Measurements from ENCODE around the gene ERCC1.

The ERCC1 gene

DNA sequence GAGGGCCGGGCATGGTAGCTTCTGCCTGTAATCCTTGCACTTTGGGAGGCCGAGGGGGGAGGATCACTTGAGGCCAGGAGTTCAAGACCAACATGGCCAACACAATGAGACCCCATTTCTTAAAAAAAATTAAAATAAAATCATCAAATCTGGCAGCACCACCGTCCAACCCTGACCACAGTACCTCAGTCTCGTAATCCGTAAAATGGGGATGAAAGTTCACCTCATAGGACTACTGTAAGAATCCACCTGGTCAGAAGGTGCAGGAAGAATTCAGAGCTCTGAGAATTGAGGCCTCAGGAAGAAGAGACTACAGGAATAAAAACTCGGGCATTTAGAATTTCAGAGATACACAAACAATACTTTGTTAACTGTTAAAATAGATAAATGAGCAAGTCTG lies 21.9 kb downstream of the ERCC1 start:
- DNase-seq (ENCODE audit: low spot score) (no peak), ATAC-seq (ENCODE audit: low read depth) (no peak)
- Histone ChIP-seq H3K27me3 (ENCODE audit: insufficient read depth, poor library complexity, severe bottlenecking) (no peaks in the 10 kb centered on the region), H3K4me3 (ENCODE audit: severe bottlenecking) (peak overlapping the region; percentile 92), H3K27ac (ENCODE audit: poor library complexity, severe bottlenecking) (peak overlapping the region; percentile 98), H3K9me3 (ENCODE audit: severe bottlenecking) (no peaks in the 10 kb centered on the region), H3K36me3 (ENCODE audit: low read depth) (peaks cover 46% of the 10 kb centered on the region), H3K4me1 (ENCODE audit: insufficient read depth, poor library complexity, severe bottlenecking) (peaks cover 22% of the 10 kb centered on the region)
- TF ChIP-seq, protein P1, sequence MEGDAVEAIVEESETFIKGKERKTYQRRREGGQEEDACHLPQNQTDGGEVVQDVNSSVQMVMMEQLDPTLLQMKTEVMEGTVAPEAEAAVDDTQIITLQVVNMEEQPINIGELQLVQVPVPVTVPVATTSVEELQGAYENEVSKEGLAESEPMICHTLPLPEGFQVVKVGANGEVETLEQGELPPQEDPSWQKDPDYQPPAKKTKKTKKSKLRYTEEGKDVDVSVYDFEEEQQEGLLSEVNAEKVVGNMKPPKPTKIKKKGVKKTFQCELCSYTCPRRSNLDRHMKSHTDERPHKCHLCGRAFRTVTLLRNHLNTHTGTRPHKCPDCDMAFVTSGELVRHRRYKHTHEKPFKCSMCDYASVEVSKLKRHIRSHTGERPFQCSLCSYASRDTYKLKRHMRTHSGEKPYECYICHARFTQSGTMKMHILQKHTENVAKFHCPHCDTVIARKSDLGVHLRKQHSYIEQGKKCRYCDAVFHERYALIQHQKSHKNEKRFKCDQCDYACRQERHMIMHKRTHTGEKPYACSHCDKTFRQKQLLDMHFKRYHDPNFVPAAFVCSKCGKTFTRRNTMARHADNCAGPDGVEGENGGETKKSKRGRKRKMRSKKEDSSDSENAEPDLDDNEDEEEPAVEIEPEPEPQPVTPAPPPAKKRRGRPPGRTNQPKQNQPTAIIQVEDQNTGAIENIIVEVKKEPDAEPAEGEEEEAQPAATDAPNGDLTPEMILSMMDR (IDR thresholded peaks at IDR 0.05; ENCODE audit: poor library complexity, severe bottlenecking), result no peak

DNA sequence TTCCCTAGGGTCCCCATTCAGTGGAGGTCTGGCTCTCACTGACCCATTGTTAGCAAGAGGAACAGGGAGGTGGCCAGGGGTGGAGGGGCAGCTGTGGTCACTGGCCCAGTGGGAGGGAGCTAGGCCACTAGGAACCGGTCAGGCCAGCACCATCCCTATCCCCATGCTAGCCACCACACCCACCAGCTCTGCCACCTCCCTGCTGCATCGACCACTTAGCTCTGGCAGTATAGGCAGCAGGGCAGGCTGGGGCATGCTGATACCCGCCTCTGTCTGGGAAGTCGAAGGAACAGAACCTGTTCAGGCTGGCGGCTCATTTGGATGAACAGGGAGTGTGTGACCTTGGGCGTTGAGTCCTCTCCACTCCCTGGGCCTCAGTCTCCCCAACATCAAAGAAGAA lies 23.5 kb downstream of the ERCC1 start:
- DNase-seq (ENCODE audit: low spot score), result peak; percentile 96
- TF ChIP-seq, protein P1 (IDR thresholded peaks at IDR 0.05; ENCODE audit: poor library complexity, severe bottlenecking), result no peak
- ATAC-seq (ENCODE audit: low read depth), result peak; percentile 33
- Histone ChIP-seq H3K36me3 (ENCODE audit: low read depth) (peaks cover 55% of the 10 kb centered on the region), H3K27me3 (ENCODE audit: insufficient read depth, poor library complexity, severe bottlenecking) (no peaks in the 10 kb centered on the region), H3K4me3 (ENCODE audit: severe bottlenecking) (no peak overlapping the region), H3K9me3 (ENCODE audit: severe bottlenecking) (no peaks in the 10 kb centered on the region), H3K4me1 (ENCODE audit: insufficient read depth, poor library complexity, severe bottlenecking) (peaks cover 22% of the 10 kb centered on the region), H3K27ac (ENCODE audit: poor library complexity, severe bottlenecking) (peak overlapping the region; percentile 98)

DNA sequence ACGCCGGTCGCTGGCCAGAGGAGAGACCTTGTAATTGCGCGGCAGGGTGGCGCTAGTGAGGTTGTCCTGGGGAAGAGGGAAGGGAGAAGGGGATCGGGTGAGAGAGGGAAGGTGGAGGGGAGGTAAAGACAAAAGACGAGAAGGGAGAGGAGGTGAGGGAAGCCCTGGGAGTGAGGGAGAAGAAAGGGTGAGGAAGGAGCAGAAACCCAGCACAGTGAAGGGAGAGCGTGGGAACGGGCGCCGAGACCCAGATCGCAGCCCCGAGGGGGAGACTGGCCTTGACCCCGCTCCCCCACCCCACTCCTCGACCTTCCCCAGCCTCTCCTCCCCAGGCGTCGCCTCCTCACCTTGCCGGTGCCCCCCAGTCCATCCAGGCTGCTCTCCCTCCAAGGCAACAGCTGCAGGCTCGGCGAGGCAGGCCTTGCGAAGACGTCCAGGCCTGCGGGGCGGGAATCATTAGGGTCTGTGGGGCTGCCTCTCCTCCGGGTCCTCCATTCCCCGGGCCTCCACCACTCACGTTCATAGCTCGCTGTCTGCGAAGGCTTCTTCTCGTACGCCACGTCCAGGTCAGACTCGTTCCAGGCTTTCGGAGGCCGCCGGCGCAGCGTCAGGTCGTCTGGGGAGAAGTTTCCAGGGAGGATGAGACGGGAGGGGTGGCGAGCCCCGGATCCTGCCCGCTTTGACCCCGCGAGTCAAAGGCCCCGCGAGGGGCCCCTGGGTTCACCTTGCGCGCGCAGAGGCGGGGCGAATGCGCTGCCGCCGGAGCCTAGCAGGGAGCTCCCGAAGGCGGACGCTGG lies 27.7 kb downstream of the ERCC1 start:
- no peaks in the 10 kb centered on the region for H3K27me3 ChIP-seq (ENCODE audit: insufficient read depth, poor library complexity, severe bottlenecking)
- H3K4me3 ChIP-seq (ENCODE audit: severe bottlenecking), result no peak overlapping the region
- ATAC-seq (ENCODE audit: low read depth), result no peak
- no peaks in the 10 kb centered on the region for H3K9me3 ChIP-seq (ENCODE audit: severe bottlenecking)
- TF ChIP-seq, protein P1 (IDR thresholded peaks at IDR 0.05; ENCODE audit: poor library complexity, severe bottlenecking), result no peak
- H3K4me1 ChIP-seq (ENCODE audit: insufficient read depth, poor library complexity, severe bottlenecking), result peaks cover 7% of the 10 kb centered on the region
- H3K27ac ChIP-seq (ENCODE audit: poor library complexity, severe bottlenecking), result no peak overlapping the region
- DNase-seq (ENCODE audit: low spot score), result no peak
- H3K36me3 ChIP-seq (ENCODE audit: low read depth), result peaks cover 78% of the 10 kb centered on the region

DNA sequence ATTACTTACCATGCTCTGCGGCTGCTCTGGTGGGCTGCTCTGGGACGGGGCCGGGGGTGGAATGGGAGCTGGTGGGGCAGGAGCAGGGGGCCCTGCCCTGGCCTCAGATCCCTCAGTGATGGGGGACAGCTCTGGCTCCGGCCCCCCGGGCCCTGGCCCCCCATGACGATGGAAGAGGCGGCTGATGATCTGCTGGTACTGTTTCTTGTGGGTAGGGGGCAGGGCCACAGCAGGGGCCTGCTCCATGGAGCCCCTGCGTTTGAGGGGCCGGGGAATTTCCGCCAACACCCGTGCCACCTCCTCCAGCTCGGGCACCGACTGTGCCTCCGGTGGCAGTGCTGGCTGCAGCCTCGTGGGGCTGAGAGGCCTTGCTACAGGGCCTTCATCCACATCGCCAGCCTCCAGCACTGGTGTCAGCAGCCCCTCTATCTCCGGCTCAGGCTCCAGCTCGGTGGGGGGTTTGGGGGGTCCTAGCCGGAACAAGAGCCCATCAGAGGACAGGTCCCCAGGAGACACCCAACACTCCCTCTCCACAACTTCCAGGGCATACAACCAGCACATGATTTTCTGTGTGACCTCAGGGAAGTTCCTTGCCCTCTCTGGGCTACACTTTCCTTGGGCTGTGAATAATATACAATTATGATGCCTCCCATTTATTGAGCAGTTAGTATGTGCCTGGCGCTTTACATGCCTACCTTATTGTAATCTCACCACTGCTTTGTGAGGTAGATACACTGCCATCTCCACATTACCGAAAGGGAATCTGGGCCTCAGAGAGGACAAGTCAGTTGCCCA lies 31.6 kb downstream of the ERCC1 start:
- no peaks in the 10 kb centered on the region for H3K4me1 ChIP-seq (ENCODE audit: insufficient read depth, poor library complexity, severe bottlenecking)
- peaks cover 74% of the 10 kb centered on the region for H3K36me3 ChIP-seq (ENCODE audit: low read depth)
- no peaks in the 10 kb centered on the region for H3K9me3 ChIP-seq (ENCODE audit: severe bottlenecking)
- no peaks in the 10 kb centered on the region for H3K27me3 ChIP-seq (ENCODE audit: insufficient read depth, poor library complexity, severe bottlenecking)
- TF ChIP-seq, protein P1 (IDR thresholded peaks at IDR 0.05; ENCODE audit: poor library complexity, severe bottlenecking), result no peak
- DNase-seq (ENCODE audit: low spot score) (no peak), ATAC-seq (ENCODE audit: low read depth) (no peak)
- H3K4me3 ChIP-seq (ENCODE audit: severe bottlenecking), result no peak overlapping the region
- H3K27ac ChIP-seq (ENCODE audit: poor library complexity, severe bottlenecking), result no peak overlapping the region

All from RWPE2 (cell line).